Suprapubic skin (tissue), 4 donors: ENCODE data around the gene CFAP46.

ENCODE experiments used
- CTCF ChIP-seq, 2 donors: fragments of 200-600 bp in 1 of 2; fragments of 450-650 bp in 1 of 2; sonication (generic) in 1 of 2; IDR thresholded peaks; one replicate each; pipeline ENCODE4 v1.5.1; 2016 to 2019; ENCODE audit warnings: antibody characterized with exemption in 2 of 2, mild to moderate bottlenecking in 1 of 2, moderate library complexity in 1 of 2
- EP300 ChIP-seq: sonication (generic); formaldehyde crosslinking; IDR thresholded peaks from one replicate; pipeline ENCODE4 v1.6.1; 2017; ENCODE audit warnings: antibody characterized with exemption
- POLR2A ChIP-seq, 2 donors: fragments of 450-650 bp; IDR thresholded peaks; one replicate each; pipeline ENCODE4 v1.6.1; 2017; ENCODE audit warnings: antibody characterized with exemption in 2 of 2, mild to moderate bottlenecking in 2 of 2, moderate library complexity in 2 of 2
- POLR2AphosphoS5 ChIP-seq, 3 donors: sonication (generic); formaldehyde crosslinking; IDR thresholded peaks; one replicate each; pipeline ENCODE4 v1.6.1; 2017; ENCODE audit warnings: antibody characterized with exemption in 3 of 3

DNA sequence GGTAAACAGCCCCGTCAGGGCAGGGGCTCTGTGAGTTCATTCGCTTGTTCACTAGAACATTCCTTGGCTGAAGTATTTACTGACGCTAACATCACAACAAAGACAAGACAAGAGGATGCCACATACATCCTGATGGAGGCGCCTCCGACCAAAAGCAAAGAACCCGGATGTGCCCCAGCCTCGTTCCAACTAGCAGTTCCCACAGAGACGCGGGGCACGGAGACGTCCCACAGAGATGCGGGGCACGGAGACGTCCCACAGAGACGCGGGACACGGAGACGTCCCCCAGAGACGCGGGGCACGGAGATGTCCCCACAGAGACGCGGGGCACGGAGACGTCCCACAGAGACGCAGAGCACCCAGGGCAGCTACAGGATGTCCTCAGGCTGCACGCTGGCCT is 35.4 kb upstream of the CFAP46 start:
- no peak for TF ChIP-seq CTCF (IDR thresholded peaks at IDR 0.05)
- no peak for TF ChIP-seq POLR2A (IDR thresholded peaks at IDR 0.05)
- no peak for TF ChIP-seq POLR2AphosphoS5 (IDR thresholded peaks at IDR 0.05)
- no peak for TF ChIP-seq EP300
